TTC549 (cell line): ENCODE results near the gene VTI1A.
"Not testable (repeated sequence)": the region's sequence is repeated elsewhere in the genome, so short reads cannot be mapped to it uniquely, and the experiment has no call there.

Source experiments
- FAIRE-seq: peaks from 2 replicates; lab custom pipeline; 2012; peaks lifted over from hg19 to GRCh38; lab: Jason Lieb, UNC

The VTI1A gene

GRCh38 chr10:112446855-112447619, at the start of gene VTI1A, which contains the start of gene ZDHHC6:
VTI1A (plus strand) TSS chr10:112447215; CDS start chr10:112447374, 159 bp downstream.
ZDHHC6 (minus strand) TSS chr10:112446914; CDS start chr10:112445436, 1,478 bp downstream.
- FAIRE-seq, result no peak

- FAIRE-seq, result no peak
Observed at GRCh38 chr10:112397592-112397991, 49.4 kb upstream of the VTI1A start.

- FAIRE-seq, result no peak
Observed at GRCh38 chr10:112402917-112403316, 44.1 kb upstream of the VTI1A start.

- FAIRE-seq, result no peak
Observed at GRCh38 chr10:112404617-112405016, 42.4 kb upstream of the VTI1A start.

GRCh38 chr10:112406806-112407205, 40.2 kb upstream of the VTI1A start:
- not testable (repeated sequence) for FAIRE-seq

GRCh38 chr10:112407696-112408095, 39.3 kb upstream of the VTI1A start:
- FAIRE-seq, result no peak

- no peak for FAIRE-seq
Observed at GRCh38 chr10:112409299-112409698, 37.7 kb upstream of the VTI1A start.

GRCh38 chr10:112409755-112410154, 37.3 kb upstream of the VTI1A start:
- FAIRE-seq, result no peak

GRCh38 chr10:112412696-112413095, 34.3 kb upstream of the VTI1A start:
- no peak for FAIRE-seq

GRCh38 chr10:112421731-112422130, 25.3 kb upstream of the VTI1A start:
- FAIRE-seq, result no peak

- no peak for FAIRE-seq
Observed at GRCh38 chr10:112424651-112425050, 22.4 kb upstream of the VTI1A start.

GRCh38 chr10:112426111-112426510, 20.9 kb upstream of the VTI1A start:
- no peak for FAIRE-seq

GRCh38 chr10:112429147-112429546, 17.9 kb upstream of the VTI1A start:
- FAIRE-seq, result no peak

GRCh38 chr10:112429654-112430230, 17.3 kb upstream of the VTI1A start:
- FAIRE-seq, result no peak

- no peak for FAIRE-seq
Observed at GRCh38 chr10:112433136-112433535, 13.9 kb upstream of the VTI1A start.

- peak; percentile 92 for FAIRE-seq
Observed at GRCh38 chr10:112434988-112435619, 11.9 kb upstream of the VTI1A start.

- no peak for FAIRE-seq
Observed at GRCh38 chr10:112438356-112438755, 8.7 kb upstream of the VTI1A start.

- FAIRE-seq, result no peak
Observed at GRCh38 chr10:112441520-112441919, 5.5 kb upstream of the VTI1A start.

- FAIRE-seq, result no peak
Observed at GRCh38 chr10:112442063-112442462, 5.0 kb upstream of the VTI1A start.

- no peak for FAIRE-seq
Observed at GRCh38 chr10:112446055-112446854, 760 bp upstream of the VTI1A start.

- no peak for FAIRE-seq
Observed at GRCh38 chr10:112447620-112447928, 559 bp downstream of the VTI1A start.

- FAIRE-seq, result no peak
Observed at GRCh38 chr10:112448888-112449287, 1.9 kb downstream of the VTI1A start.
